ENCODE results near the gene INCENP.

INCENP gene

GRCh38 chr11:62137276-62137861, 13.6 kb downstream of the INCENP start:
- Histone ChIP-seq H3K27ac (ENCODE audit: low read length) (no peak overlapping the region), H3K4me1 (ENCODE audit: control insufficient read depth in 1 of 2, insufficient read depth in 2 of 2, low read length in 2 of 2) (no peaks in the 10 kb centered on the region), H3K27me3 (ENCODE audit: low read depth, low read length) (no peaks in the 10 kb centered on the region), H3K4me3 (ENCODE audit: low read depth in 1 of 2, low read length in 2 of 2) (no peak overlapping the region), H3K36me3 (ENCODE audit: control insufficient read depth in 1 of 2, insufficient read depth in 2 of 2, low read length in 2 of 2) (peaks cover 15 to 53% of the 10 kb centered on the region in 2 donors), H3K9me3 (ENCODE audit: control insufficient read depth in 1 of 2, low read length in 2 of 2) (no peaks in the 10 kb centered on the region)

GRCh38 chr11:62137881-62138629, 14.2 kb downstream of the INCENP start:
- no peak overlapping the region for H3K27ac ChIP-seq (ENCODE audit: low read length)
- no peak overlapping the region for H3K4me3 ChIP-seq (ENCODE audit: low read depth in 1 of 2, low read length in 2 of 2)
- peaks cover 19 to 52% of the 10 kb centered on the region in 2 donors for H3K36me3 ChIP-seq (ENCODE audit: control insufficient read depth in 1 of 2, insufficient read depth in 2 of 2, low read length in 2 of 2)
- H3K9me3 ChIP-seq (ENCODE audit: control insufficient read depth in 1 of 2, low read length in 2 of 2) = no peaks in the 10 kb centered on the region
- no peaks in the 10 kb centered on the region for H3K4me1 ChIP-seq (ENCODE audit: control insufficient read depth in 1 of 2, insufficient read depth in 2 of 2, low read length in 2 of 2)
- no peaks in the 10 kb centered on the region for H3K27me3 ChIP-seq (ENCODE audit: low read depth, low read length)

GRCh38 chr11:62138630-62139425, 15.0 kb downstream of the INCENP start:
- Histone ChIP-seq H3K4me1 (ENCODE audit: control insufficient read depth in 1 of 2, insufficient read depth in 2 of 2, low read length in 2 of 2) (no peaks in the 10 kb centered on the region), H3K27ac (ENCODE audit: low read length) (no peak overlapping the region), H3K9me3 (ENCODE audit: control insufficient read depth in 1 of 2, low read length in 2 of 2) (no peaks in the 10 kb centered on the region), H3K36me3 (ENCODE audit: control insufficient read depth in 1 of 2, insufficient read depth in 2 of 2, low read length in 2 of 2) (peaks cover 22 to 55% of the 10 kb centered on the region in 2 donors), H3K4me3 (ENCODE audit: low read depth in 1 of 2, low read length in 2 of 2) (no peak overlapping the region), H3K27me3 (ENCODE audit: low read depth, low read length) (no peaks in the 10 kb centered on the region)

GRCh38 chr11:62139526-62140303, 15.9 kb downstream of the INCENP start:
- peaks cover 22 to 55% of the 10 kb centered on the region in 2 donors for H3K36me3 ChIP-seq (ENCODE audit: control insufficient read depth in 1 of 2, insufficient read depth in 2 of 2, low read length in 2 of 2)
- H3K9me3 ChIP-seq (ENCODE audit: control insufficient read depth in 1 of 2, low read length in 2 of 2) = no peaks in the 10 kb centered on the region
- H3K4me1 ChIP-seq (ENCODE audit: control insufficient read depth in 1 of 2, insufficient read depth in 2 of 2, low read length in 2 of 2) = no peaks in the 10 kb centered on the region
- H3K4me3 ChIP-seq (ENCODE audit: low read depth in 1 of 2, low read length in 2 of 2) = no peak overlapping the region
- no peak overlapping the region for H3K27ac ChIP-seq (ENCODE audit: low read length)
- no peaks in the 10 kb centered on the region for H3K27me3 ChIP-seq (ENCODE audit: low read depth, low read length)

- Histone ChIP-seq H3K4me1 (ENCODE audit: control insufficient read depth in 1 of 2, insufficient read depth in 2 of 2, low read length in 2 of 2) (no peaks in the 10 kb centered on the region), H3K27me3 (ENCODE audit: low read depth, low read length) (no peaks in the 10 kb centered on the region), H3K27ac (ENCODE audit: low read length) (no peak overlapping the region), H3K4me3 (ENCODE audit: low read depth in 1 of 2, low read length in 2 of 2) (no peak overlapping the region), H3K36me3 (ENCODE audit: control insufficient read depth in 1 of 2, insufficient read depth in 2 of 2, low read length in 2 of 2) (peaks cover 25 to 63% of the 10 kb centered on the region in 2 donors), H3K9me3 (ENCODE audit: control insufficient read depth in 1 of 2, low read length in 2 of 2) (no peaks in the 10 kb centered on the region)
Measured at GRCh38 chr11:62140304-62141110, 16.7 kb downstream of the INCENP start.

- Histone ChIP-seq H3K27me3 (ENCODE audit: low read depth, low read length) (no peaks in the 10 kb centered on the region), H3K36me3 (ENCODE audit: control insufficient read depth in 1 of 2, insufficient read depth in 2 of 2, low read length in 2 of 2) (peaks cover 25 to 72% of the 10 kb centered on the region in 2 donors), H3K9me3 (ENCODE audit: control insufficient read depth in 1 of 2, low read length in 2 of 2) (no peaks in the 10 kb centered on the region), H3K4me1 (ENCODE audit: control insufficient read depth in 1 of 2, insufficient read depth in 2 of 2, low read length in 2 of 2) (no peaks in the 10 kb centered on the region), H3K4me3 (ENCODE audit: low read depth in 1 of 2, low read length in 2 of 2) (no peak overlapping the region), H3K27ac (ENCODE audit: low read length) (no peak overlapping the region)
Measured at GRCh38 chr11:62141111-62142042, 17.6 kb downstream of the INCENP start.

GRCh38 chr11:62142043-62142375, 18.2 kb downstream of the INCENP start:
- Histone ChIP-seq H3K4me3 (ENCODE audit: low read depth in 1 of 2, low read length in 2 of 2) (no peak overlapping the region), H3K4me1 (ENCODE audit: control insufficient read depth in 1 of 2, insufficient read depth in 2 of 2, low read length in 2 of 2) (no peaks in the 10 kb centered on the region), H3K27ac (ENCODE audit: low read length) (no peak overlapping the region), H3K9me3 (ENCODE audit: control insufficient read depth in 1 of 2, low read length in 2 of 2) (no peaks in the 10 kb centered on the region), H3K27me3 (ENCODE audit: low read depth, low read length) (no peaks in the 10 kb centered on the region), H3K36me3 (ENCODE audit: control insufficient read depth in 1 of 2, insufficient read depth in 2 of 2, low read length in 2 of 2) (peaks cover 25 to 78% of the 10 kb centered on the region in 2 donors)

GRCh38 chr11:62142921-62143320, 19.1 kb downstream of the INCENP start:
- H3K9me3 ChIP-seq (ENCODE audit: control insufficient read depth in 1 of 2, low read length in 2 of 2) = no peaks in the 10 kb centered on the region
- peaks cover 25 to 86% of the 10 kb centered on the region in 2 donors for H3K36me3 ChIP-seq (ENCODE audit: control insufficient read depth in 1 of 2, insufficient read depth in 2 of 2, low read length in 2 of 2)
- H3K4me3 ChIP-seq (ENCODE audit: low read depth in 1 of 2, low read length in 2 of 2) = no peak overlapping the region
- no peaks in the 10 kb centered on the region for H3K4me1 ChIP-seq (ENCODE audit: control insufficient read depth in 1 of 2, insufficient read depth in 2 of 2, low read length in 2 of 2)
- no peak overlapping the region for H3K27ac ChIP-seq (ENCODE audit: low read length)
- no peaks in the 10 kb centered on the region for H3K27me3 ChIP-seq (ENCODE audit: low read depth, low read length)

GRCh38 chr11:62143727-62144126, 19.9 kb downstream of the INCENP start:
- Histone ChIP-seq H3K4me1 (ENCODE audit: control insufficient read depth in 1 of 2, insufficient read depth in 2 of 2, low read length in 2 of 2) (no peaks in the 10 kb centered on the region), H3K9me3 (ENCODE audit: control insufficient read depth in 1 of 2, low read length in 2 of 2) (no peaks in the 10 kb centered on the region), H3K27me3 (ENCODE audit: low read depth, low read length) (no peaks in the 10 kb centered on the region), H3K36me3 (ENCODE audit: control insufficient read depth in 1 of 2, insufficient read depth in 2 of 2, low read length in 2 of 2) (peaks cover 22 to 86% of the 10 kb centered on the region in 2 donors), H3K4me3 (ENCODE audit: low read depth in 1 of 2, low read length in 2 of 2) (no peak overlapping the region), H3K27ac (ENCODE audit: low read length) (no peak overlapping the region)

Data from muscle layer of duodenum (tissue), 2 donors.